NCI-H748 (cell line): ENCODE data around the gene MVB12A.

Source experiments
- DNase-seq: peaks from one replicate; lab custom pipeline; 2025; ENCODE audit not compliant: unreplicated experiment; lab: John Stamatoyannopoulos, UW

The MVB12A gene

DNA sequence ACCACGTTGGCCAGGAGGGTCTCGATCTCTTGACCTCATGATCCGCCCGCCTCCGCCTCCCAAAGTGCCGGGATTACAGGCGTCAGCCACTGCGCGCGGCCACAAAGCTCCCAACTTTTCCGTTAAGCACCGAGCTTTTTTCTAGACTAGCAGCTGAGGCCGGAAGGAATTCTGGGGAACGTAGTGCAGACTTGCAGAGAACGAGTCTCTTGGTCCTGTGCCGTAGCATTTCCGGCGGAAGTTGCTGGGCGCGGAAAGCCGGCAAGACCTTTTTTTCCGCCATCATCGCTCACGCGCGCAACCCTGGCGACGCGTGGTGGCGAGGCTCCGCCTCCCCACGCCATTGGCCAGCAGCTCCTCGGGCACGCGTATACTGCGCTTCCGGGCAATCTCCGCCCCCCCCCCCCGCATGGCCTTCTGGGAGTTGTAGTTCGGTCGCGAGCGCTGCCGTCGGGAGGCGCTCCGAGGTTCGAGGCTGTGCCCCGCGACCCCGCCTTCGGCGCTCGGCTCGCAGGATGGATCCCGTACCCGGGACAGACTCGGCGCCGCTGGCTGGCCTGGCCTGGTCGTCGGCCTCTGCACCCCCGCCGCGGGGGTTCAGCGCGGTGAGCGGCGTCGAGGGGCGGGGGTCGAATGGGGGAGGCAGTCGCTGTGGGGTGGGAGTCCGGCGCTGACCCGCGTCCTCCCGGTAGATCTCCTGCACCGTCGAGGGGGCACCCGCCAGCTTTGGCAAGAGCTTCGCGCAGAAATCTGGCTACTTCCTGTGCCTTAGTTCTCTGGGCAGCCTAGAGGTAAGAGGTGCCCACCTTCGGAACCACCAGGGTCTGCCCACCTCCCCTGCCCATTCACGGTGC, at the start of gene MVB12A:
MVB12A (plus strand) TSS at position 427 of the 854 bp plus-strand sequence; CDS start at position 516, 89 bp downstream.
- peak; percentile 97 for DNase-seq

DNA sequence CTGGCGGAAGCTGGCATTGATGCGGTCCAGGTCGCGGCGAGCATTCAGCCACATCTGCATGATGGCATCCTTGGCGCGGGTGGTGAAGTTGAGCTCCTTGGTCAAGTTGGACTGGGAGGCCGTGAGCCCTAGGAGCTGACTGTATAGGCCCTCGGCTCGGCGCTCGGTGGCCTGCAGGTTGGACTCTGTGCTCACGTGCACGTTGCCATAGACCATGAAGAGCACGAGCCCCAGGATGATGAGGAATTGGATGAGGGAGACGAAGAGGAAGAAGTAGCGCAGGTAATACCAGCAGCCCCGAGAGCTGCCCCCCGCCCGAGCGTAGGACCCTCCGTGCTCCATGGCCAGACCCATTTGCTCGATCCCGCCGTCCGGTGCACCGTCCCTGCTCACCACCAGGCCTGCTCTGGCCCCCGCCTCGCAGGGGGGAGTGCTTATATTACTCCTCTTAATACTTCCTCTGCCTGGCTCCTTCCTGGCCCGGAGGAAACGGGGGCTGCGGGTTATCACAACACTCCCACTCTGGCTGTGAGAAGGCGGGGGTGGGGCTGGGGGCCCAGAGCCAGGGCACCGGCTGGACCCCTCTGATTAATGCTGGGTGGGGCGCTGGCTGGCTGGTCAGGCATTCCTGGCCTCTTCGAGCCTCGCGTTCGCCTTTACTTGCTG, 42.8 kb upstream of the MVB12A start, which contains the start of gene PLVAP:
PLVAP (minus strand) TSS at position 408 of the 666 bp plus-strand sequence; CDS start at position 354, 54 bp downstream.
- DNase-seq: no peak

DNA sequence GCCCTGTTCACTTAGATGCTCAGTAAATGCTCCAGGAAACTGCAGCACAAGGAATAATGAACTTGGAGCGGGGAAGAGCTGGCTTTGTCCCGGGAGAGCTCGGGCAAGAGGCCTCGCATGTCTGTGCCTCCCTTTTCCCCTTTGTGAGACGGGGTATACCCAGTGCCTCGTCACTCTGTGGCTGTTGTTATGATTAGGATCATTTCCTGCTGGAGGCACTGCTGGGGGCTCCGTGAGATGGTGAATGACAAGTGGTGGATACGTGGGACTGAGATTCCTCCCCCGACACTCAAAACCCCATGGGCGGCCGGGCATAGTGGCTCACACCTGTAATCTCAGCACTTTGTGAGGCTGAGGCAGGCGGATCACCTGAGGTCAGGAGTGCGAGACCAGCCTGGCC, 41.6 kb upstream of the MVB12A start:
- no peak for DNase-seq

DNA sequence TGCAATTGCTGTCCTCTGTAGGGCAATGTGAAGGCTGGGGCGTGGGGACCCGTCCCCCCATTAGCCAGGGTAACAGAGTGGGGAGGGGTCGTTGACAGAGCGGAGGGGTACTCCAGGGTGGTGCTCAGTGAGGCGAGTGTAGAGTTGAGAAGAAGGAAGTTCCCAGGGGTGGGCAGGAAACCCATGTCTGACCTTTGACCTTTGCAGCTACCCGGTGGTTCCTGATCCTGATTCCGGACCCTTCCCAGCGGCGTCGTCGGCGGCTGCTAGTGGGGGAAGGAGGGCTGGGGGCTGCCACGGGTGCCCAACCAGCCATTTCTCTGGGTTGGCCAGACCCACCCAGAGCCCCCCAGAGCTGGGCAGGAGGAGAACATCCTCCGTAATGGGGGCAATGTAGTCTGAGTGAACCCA, 40.6 kb upstream of the MVB12A start:
- no peak for DNase-seq

DNA sequence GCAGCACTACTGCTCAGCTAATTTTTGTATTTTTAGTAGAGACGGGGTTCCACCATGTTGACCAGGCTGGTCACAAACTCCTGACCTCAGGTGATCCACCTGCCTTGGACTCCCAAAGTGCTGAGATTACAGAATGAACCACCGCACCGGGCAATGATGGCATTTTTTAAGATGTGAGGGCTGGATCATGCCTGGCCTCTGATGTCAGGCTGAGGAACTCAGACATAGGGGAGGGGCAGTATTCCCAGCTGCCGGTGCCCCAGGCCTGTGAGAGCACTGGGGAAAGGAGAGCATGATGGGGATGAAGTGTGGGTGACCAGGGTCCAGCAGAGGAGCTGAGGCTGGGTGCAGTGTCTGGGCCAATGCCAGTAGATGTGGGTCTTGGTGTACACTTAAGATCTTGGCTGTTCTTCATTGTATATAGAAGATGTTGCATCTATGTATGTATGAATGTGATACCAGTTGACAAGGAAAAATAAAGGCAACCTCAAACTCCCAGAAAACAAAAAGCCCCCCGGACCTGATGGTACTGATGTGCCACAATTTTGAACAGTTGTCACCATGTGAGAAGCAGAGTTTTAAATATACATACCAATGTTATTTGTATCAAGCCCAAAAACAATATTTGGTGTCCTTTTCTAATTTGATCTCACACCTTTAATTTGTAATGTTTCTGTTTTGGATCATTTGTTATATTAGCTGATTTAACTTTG, 39.3 kb upstream of the MVB12A start:
- DNase-seq: no peak

DNA sequence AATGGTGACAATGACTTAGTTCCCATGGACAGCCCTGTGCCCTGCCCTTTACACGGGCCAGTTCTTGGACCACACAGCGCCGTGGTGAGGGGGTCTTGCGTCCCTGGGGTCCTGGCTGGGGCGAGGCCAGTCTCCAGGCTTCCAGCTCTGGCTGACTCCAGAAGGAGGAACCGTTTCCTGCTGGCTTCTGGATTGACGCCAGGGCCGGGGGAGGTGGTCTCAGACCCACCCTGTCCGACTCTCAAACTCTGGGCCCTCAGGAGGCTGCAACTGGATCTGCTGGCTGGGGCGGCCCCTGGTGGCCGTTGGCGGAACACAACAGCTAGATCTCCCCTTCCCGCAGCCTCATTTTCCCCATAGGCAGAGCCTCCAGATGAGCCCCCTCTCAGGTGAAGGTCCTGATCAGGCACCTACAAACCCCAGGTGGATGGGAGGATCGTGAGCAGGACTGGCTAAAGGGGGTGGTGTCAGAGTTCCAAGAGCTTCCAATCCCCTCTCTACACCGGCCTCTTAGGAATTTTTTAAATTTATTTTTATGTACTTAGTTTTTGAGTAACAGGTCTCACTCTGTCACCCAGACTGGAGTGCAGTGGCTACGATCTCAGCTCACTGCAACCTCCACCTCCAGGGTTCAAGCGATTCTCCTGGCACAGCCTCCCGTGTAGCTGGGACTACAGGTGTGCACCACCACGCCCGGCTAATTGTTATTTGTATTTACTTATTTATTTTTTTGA, 33.8 kb upstream of the MVB12A start:
- peak; percentile 57 for DNase-seq

DNA sequence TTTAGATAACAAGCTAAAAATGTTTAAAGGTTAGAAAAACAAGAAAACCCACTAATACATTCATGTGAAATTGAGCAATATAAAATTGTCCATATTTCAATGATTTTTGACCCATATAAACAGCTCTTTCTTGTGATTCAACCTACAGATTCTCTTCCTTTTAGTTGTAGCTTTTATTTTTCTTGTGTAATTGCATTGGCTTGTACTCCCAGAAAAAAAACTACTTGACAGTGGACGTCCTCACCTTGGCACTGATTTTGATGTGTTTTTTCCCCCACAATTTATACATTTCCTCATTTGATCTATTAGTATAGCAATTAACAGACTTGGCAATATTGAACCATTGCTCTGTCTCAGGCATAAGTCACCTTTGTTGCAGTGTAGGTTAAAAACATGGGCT, 30.6 kb upstream of the MVB12A start:
- DNase-seq: no peak

DNA sequence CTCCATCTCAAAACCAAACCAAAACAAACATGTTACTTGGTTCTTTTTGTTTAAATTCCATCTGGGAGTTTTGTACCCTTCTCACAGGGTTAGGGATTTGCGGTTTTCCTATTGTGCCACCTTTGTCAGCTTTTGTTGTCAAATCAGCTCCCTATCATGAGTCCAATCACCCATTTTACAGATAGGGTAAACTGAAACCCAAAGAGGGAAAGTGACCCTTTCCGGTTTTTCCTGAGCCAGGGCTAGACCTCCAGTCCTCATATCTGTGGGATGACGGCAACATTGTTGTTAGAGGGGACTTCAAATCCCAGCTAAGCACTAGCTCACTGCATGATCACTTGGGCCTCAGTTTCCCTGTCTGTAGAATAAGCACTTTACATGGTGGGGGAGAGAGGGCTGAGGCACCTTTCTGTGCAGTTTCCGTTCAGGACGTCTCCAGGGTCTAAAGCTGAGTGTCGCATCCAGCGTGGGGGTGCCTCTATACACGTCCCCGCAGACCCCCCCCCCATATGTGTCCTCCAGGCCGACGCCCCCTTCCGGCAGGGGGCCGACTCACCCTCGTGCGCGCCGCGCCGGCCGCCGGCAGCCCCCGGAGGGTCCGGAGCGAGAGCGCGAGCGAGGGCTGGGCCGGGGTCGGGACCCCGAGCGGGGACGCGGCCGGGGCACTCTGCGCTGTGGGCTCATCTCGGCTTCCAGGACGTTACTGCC, 29.7 kb upstream of the MVB12A start:
- DNase-seq: no peak

DNA sequence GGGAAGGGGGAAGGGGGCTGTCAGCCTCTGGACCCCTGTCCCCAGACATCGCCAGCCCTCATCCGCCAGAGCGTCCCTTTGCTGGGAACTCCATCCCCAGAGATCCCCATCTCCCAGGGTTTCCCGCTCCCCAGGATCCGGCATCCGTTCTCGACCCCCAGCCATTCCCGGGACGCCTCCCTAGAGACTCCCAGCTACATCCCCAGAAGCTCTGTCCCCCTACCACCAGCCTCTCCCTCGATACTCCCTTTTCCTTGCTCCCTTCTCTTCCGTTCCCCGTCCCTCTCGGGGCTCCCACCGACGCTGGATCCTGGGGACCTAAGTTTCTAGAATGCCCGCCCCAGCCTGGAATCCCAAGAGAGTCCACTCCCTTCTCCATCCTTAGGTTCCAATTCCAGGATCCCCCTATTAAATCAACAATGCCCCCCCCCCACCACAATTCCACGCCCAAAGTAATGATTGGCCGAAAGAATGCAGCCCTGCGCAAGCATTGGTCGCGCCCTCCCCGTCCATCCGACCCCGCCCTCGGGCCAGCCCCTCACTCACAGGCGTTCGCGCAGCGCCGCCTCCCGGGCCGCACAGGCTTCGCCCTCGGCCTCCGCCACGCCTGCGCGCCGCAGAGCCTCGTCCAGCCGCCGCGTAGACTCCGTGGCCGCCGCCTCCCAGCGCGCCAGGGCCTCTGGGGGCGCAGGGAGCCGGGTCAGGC, 29.0 kb upstream of the MVB12A start:
- DNase-seq: peak; percentile 92

DNA sequence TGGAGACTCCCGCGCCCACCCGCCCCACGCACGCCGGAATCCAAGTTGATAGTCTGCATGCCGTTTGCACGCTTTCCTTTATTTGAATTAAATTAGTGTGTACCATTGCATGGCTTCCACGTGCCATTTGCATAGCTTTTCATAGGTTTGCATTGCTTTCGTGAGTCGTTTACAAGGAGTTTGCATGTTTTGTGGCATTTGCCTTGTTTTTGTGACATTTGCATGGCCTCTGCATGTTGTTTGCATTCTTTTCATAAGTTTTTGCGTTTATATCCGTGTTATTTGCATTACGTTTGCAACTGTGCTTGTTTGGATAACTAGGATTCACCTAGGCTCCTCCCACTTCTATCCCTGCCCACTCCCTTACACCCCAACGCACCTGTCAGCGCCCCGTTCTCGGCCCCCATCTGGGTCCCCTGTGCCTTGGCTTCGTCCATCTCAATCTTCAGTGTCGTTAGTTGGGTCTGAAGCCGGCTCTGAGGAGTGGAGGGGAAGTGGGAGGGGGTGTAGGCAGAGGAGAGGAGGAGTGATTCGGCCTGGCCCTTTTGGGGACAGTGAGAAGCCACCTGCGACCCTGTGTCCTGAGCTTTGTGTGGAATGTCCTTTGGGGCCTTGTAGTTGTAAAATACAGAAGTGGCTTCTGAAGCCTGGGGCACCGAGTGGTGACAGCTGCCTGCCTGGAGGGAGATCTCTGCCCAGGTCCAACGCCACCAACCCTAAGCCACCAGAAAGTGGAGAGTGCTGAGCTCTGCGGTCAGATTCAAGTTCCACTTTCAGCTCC, 28.3 kb upstream of the MVB12A start:
- no peak for DNase-seq

DNA sequence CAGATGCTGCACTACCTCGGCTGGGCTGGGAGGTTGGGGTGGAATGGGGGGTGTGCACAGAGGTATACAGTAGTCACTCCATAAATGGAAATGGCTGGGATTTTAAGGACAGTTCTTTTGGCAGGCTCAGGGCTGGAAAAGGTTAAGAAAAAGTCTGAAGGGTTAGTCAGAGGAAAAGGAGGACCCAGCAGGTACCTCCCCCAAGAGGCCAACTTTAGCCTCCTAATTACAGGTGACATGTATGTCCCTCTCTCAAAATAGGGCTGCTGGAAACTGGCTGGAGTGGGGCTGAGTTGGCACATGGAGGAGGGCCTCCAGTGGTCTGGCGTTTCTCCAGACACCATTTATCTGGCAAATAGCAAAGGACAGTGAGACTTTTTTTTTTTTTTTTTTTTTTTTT, 26.8 kb upstream of the MVB12A start:
- DNase-seq: no peak

DNA sequence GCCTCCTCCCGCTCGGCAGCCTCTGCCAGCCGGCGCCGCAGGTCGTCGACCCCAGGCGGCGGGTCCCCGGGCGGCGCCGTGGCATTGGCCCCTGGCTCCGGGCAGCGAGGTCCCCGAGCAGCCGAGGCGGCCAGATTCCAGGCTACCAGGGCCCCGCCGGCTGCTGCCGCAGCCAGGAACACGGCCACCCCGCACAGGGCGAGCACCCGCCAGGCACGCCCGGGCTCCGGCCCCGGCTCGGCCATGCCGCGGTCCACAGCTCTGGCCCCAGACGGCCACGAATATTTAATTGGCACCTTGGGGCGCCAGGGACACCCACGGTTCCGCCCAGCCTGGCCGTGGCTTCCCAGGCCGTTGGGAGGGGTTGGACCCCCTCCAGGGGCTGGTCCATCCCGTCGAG, 25.9 kb upstream of the MVB12A start, which contains the start of gene CCDC194:
CCDC194 (minus strand) TSS at position 283 of the 400 bp plus-strand sequence; CDS start at position 245, 38 bp downstream.
- no peak for DNase-seq

DNA sequence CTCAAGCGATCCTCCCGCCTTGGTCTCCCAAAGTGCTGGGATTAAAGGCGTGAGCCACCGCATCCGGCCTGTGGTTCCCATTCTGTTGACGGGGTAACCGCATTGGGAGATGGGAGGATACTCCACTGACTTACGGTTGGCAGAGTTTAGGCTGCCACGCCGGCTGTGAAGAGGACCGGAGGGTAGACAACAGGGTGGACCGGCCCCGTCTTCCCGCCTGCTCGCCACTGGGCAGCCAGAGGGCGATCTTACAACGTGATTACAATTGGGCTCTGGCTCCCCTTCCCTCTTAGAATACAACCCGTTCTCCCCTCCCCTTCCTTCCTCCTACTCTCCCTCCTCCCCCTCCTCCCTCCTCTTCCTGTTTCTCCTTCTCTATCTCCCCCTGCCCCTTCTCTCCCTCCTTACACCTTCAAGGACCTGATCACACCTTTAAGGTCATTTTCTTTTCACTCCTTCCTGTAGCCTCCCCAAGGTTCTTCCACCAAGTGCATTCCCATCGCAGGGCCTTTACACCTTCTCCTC, 24.9 kb upstream of the MVB12A start:
- no peak for DNase-seq

DNA sequence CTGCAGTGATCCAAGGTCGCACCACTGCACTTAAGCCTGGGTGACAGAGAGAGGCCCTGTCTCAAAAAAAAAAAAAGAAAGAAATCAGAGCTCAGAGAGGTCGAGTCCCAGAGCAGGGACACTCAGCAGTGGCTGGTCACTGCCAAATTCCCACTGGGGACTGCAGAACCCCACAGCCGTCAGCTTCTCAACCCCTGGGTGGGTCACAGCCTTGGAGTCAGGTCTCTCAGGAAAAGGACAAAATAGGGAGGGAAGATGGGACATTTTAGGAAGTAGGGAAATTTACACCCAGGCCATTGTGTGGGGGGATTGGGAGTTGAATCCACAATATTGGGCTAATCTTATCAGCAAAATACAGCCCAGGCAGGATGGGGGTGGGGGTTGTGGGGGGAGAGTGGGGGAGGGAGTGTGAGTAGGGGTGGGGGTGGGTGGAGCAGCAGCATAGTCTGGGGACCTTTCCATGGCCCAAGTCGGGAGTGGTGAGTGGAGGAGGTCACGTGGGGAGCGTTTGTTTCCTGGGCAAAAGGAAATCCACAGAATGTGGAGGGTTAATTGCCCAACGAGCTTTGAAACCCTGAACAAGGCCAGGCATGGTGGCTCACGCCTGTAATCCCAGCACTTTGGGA, 20.8 kb upstream of the MVB12A start:
- no peak for DNase-seq

DNA sequence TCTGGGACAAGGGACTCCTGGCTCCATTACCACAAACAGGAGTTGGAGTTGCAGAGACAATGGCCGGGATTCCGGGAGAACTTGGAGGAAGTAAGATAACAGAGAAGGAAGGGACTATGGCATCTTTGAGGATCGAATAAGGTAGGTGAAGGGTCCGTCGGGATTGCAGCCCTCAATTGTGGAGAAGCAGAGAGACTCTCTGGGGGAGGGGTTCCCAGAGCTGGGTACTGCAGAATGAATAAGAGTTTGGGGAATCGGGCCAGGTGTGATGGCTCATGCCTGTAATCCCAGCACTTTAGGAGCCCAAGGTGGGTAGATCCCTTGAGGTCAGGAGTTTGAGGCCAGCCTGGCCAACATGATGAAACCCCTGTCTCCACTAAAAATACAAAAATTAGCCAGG, 18.2 kb upstream of the MVB12A start:
- no peak for DNase-seq

DNA sequence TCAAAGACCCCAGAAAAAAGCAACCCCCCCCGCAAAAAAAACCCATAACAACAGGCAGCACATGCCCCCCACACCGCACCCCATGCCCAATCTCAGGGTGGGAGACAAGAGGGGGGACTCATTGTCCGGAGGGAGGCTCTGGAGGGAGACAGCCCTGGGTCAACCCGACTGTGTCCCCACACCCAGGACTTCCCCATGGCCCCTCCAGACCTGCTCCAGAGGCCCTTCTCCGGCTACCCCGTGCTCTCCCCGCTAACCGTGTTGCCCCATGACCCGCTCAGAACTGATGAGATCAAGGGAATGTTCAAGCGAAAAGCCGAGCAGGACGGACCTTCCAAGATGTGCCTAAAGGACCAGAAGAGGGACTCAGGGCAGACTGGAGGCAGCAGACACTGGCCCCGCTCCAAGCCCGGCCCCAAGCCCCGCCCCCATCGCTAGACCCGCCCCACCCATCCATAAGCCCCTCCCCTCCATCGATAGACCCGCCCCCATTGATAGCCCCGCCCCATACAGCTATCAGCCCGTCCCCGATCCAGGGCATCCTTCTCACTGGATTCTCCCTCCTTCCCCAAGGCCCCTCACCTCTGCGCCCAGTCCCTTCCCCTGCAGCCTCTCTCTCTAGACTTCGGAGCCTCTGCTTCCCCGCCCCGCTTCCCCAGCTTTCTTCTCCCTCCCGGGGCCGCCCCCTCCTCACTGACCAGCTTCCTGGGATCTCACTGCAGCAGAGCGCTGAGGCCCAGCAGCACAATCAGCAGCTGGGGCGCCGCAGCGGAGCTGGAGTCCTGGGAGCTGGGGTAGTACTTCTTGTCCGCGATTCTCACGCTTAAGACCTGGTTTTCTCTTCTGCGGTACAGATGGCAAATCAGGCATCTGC, 16.6 kb upstream of the MVB12A start:
- DNase-seq: peak; percentile 34

DNA sequence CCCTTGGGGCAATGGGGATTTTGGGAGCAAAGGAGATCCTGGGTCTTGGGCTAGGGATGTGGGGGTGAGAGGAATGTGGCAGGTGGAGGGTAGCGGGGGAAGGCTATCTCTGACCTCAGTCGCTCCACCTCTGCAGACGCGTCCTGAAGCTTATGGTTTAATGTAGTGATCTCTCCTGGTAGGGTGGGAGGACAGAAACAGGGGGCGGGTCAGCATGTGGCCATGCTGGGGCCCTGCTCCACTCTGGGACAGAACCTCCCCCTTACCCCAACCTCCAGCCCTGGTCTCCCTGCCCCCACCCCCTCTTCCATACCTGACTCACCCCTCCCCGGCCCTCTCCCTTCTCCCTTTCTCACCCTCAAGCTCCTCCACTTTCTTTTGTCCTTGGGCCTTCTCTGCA, 15.8 kb upstream of the MVB12A start:
- no peak for DNase-seq
